H1 (cell line): Measurements from ENCODE around the gene HNF4A. TPM values are rescaled to one million over a fixed set of nuclear protein-coding genes. Genes with fewer than 3 reads are reported as not detected.

Experiments
- CTCF ChIA-PET: fragments of 300-600 bp; sonication (Branson Sonifier 250); formaldehyde crosslinking; loops from one replicate; lab custom pipeline; 2021; ENCODE audit not compliant: partially characterized antibody; lab: Charles Lee
- POLR2A ChIA-PET: fragments of 300-600 bp; sonication (Branson Sonifier 250); formaldehyde crosslinking; loops from one replicate; lab custom pipeline; 2021; ENCODE audit warnings: inconsistent platforms; ENCODE audit not compliant: partially characterized antibody; lab: Charles Lee
- DNase-seq, 2 experiments: peaks; one replicate each; pipeline versions ENCODE4 v3.0.0 to v3.0.0-alpha.2; 2010 to 2022; ENCODE audit warnings: low spot score in 2 of 2, low read depth in 1 of 2, mixed read lengths in 1 of 2
- FAIRE-seq: peaks from 2 replicates; lab custom pipeline; 2011; peaks lifted over from hg19 to GRCh38; lab: Jason Lieb, UNC
- H2AFZ ChIP-seq: 2 replicates; pipeline ENCODE4 v1.8.1; 2012; ENCODE audit warnings: low read length, inconsistent platforms
- H2AK5ac ChIP-seq: 2 replicates; pipeline ENCODE4 v1.6.1; 2013; ENCODE audit warnings: low read depth, low read length
- H2BK120ac ChIP-seq: replicated peaks from 2 replicates; pipeline ENCODE3; 2013; ENCODE audit warnings: low read depth, low read length, inconsistent platforms
- H2BK12ac ChIP-seq: 2 replicates; pipeline ENCODE4 v1.6.1; 2013; ENCODE audit warnings: low read depth, low read length
- H2BK15ac ChIP-seq: 2 replicates; pipeline ENCODE4 v1.6.1; 2013; ENCODE audit warnings: low read length
- H2BK20ac ChIP-seq: 2 replicates; pipeline ENCODE4 v1.6.1; 2013; ENCODE audit warnings: low read length
- H2BK5ac ChIP-seq: 2 replicates; pipeline ENCODE4 v1.6.1; 2013; ENCODE audit warnings: low read depth, low read length
- H3K14ac ChIP-seq: 2 replicates; pipeline ENCODE4 v1.6.1; 2013; ENCODE audit warnings: inconsistent platforms; ENCODE audit not compliant: insufficient read length
- H3K18ac ChIP-seq: 2 replicates; pipeline ENCODE4 v1.6.1; 2013; ENCODE audit warnings: low read length; ENCODE audit errors: extremely low read depth
- H3K23ac ChIP-seq: 2 replicates; pipeline ENCODE4 v1.6.1; 2013; ENCODE audit warnings: inconsistent platforms; ENCODE audit not compliant: insufficient read length
- H3K23me2 ChIP-seq: 2 replicates; pipeline ENCODE4 v1.6.1; 2013; ENCODE audit warnings: low read depth, low read length
- H3K27ac ChIP-seq: 2 replicates; pipeline ENCODE4 v1.6.1; 2011; ENCODE audit warnings: low read depth, low read length, inconsistent platforms
- H3K27me3 ChIP-seq, 4 experiments: replicated peaks in 1 of 4; 1 replicate in 1 of 4; 2 replicates in 3 of 4; pipeline versions ENCODE4 v1.6.1 to v1.8.1; 2011 to 2013; ENCODE audit warnings: low read length in 3 of 4, mild to moderate bottlenecking in 3 of 4, inconsistent platforms in 2 of 4, mixed read lengths in 2 of 4, moderate library complexity in 1 of 4; ENCODE audit not compliant: control insufficient read depth in 3 of 4, insufficient read depth in 3 of 4; ENCODE audit errors: extremely low read depth in 1 of 4
- H3K36me3 ChIP-seq, 4 experiments: 2 replicates each; pipeline versions ENCODE4 v1.6.1 to v1.8.1; 2011 to 2013; ENCODE audit warnings: mild to moderate bottlenecking in 4 of 4, low read length in 3 of 4, moderate library complexity in 2 of 4, control low read depth in 1 of 4, inconsistent platforms in 1 of 4; ENCODE audit not compliant: insufficient read depth in 4 of 4, control insufficient read depth in 2 of 4
- H3K4ac ChIP-seq: replicated peaks from 2 replicates; pipeline ENCODE3; 2013; ENCODE audit warnings: low read length, low read depth, mixed read lengths, inconsistent platforms; ENCODE audit not compliant: insufficient read length
- H3K4me1 ChIP-seq, 4 experiments: replicated peaks in 1 of 4; 1 replicate in 1 of 4; 2 replicates in 3 of 4; pipeline versions ENCODE4 v1.6.1 to v1.8.1; 2011 to 2013; ENCODE audit warnings: low read length in 3 of 4, inconsistent platforms in 2 of 4, mixed read lengths in 1 of 4; ENCODE audit not compliant: insufficient read depth in 4 of 4, control insufficient read depth in 3 of 4
- H3K4me2 ChIP-seq, 2 experiments: 2 replicates each; pipeline versions ENCODE4 v1.6.1 to v1.8.1; 2011 to 2013; ENCODE audit warnings: low read depth in 2 of 2, low read length in 2 of 2, control low read depth in 1 of 2, inconsistent platforms in 1 of 2, mild to moderate bottlenecking in 1 of 2; ENCODE audit not compliant: insufficient read depth in 1 of 2
- H3K4me3 ChIP-seq, 4 experiments: fragments of 200-600, 300-600 bp in 1 of 4; sonication (generic), shearing (Covaris generic), sonication (Bioruptor Twin) in 1 of 4; 2 replicates each; pipeline versions ENCODE4 v1.5.1 to v1.8.1; 2011 to 2016; ENCODE audit warnings: low read length in 4 of 4, low read depth in 3 of 4, control low read depth in 2 of 4, inconsistent platforms in 2 of 4, mild to moderate bottlenecking in 2 of 4, mixed read lengths in 1 of 4, moderate library complexity in 1 of 4; ENCODE audit not compliant: insufficient read depth in 2 of 4; ENCODE audit errors: extremely low read depth in 1 of 4
- H3K56ac ChIP-seq: replicated peaks from 2 replicates; pipeline ENCODE3; 2013; ENCODE audit warnings: low read depth, mild to moderate bottlenecking, mixed read lengths, low read length, inconsistent platforms; ENCODE audit not compliant: insufficient read length
- H3K79me1 ChIP-seq: 2 replicates; pipeline ENCODE4 v1.6.1; 2013; ENCODE audit warnings: low read depth, low read length, control low read depth
- H3K79me2 ChIP-seq, 2 experiments: 2 replicates each; pipeline versions ENCODE4 v1.6.1 to v1.8.1; 2012 to 2013; ENCODE audit warnings: low read length in 2 of 2, mild to moderate bottlenecking in 2 of 2, inconsistent platforms in 1 of 2; ENCODE audit not compliant: insufficient read depth in 2 of 2, control insufficient read depth in 1 of 2
- H3K9ac ChIP-seq, 4 experiments: replicated peaks in 1 of 4; 1 replicate in 1 of 4; 2 replicates in 3 of 4; pipeline versions ENCODE4 v1.6.1 to v1.8.1; 2011 to 2013; ENCODE audit warnings: low read depth in 3 of 4, low read length in 3 of 4, control low read depth in 2 of 4, mild to moderate bottlenecking in 2 of 4, moderate library complexity in 2 of 4, inconsistent platforms in 1 of 4; ENCODE audit errors: extremely low read depth in 1 of 4
- H3K9me3 ChIP-seq, 2 experiments: 2 replicates each; pipeline versions ENCODE4 v1.6.1 to v1.8.1; 2012 to 2013; ENCODE audit warnings: mild to moderate bottlenecking in 2 of 2, moderate library complexity in 2 of 2, control low read depth in 1 of 2, inconsistent platforms in 1 of 2, low read depth in 1 of 2, low read length in 1 of 2, mixed read lengths in 1 of 2; ENCODE audit not compliant: insufficient read depth in 2 of 2
- H4K20me1 ChIP-seq, 2 experiments: replicated peaks in 1 of 2; 2 replicates each; pipeline versions ENCODE3 to v1.8.1; 2011 to 2013; ENCODE audit warnings: inconsistent platforms in 2 of 2, low read length in 2 of 2, mild to moderate bottlenecking in 1 of 2; ENCODE audit not compliant: insufficient read depth in 2 of 2, control insufficient read depth in 1 of 2
- H4K5ac ChIP-seq: 2 replicates; pipeline ENCODE4 v1.6.1; 2013; ENCODE audit warnings: low read length, low read depth, mixed read lengths, inconsistent platforms; ENCODE audit not compliant: insufficient read length
- H4K8ac ChIP-seq: 2 replicates; pipeline ENCODE4 v1.8.0; 2013; ENCODE audit warnings: mild to moderate bottlenecking, moderate library complexity, low read length, inconsistent platforms; ENCODE audit not compliant: insufficient read depth; ENCODE audit errors: extremely low read depth
- H4K91ac ChIP-seq: replicated peaks from 2 replicates; pipeline ENCODE3; 2013; ENCODE audit warnings: low read length, mixed read lengths, inconsistent platforms; ENCODE audit not compliant: insufficient read length
- ASH2L ChIP-seq: fragments of 200-600, 300-600 bp; sonication (generic); IDR thresholded peaks from one replicate; pipeline ENCODE4 v1.7.1; 2017; ENCODE audit warnings: low read length
- CEBPB ChIP-seq: IDR thresholded peaks from 2 replicates; pipeline ENCODE4 v1.6.1; 2012; ENCODE audit warnings: low read depth, low read length
- CHD2 ChIP-seq: IDR thresholded peaks from 2 replicates; pipeline ENCODE4 v1.6.1; 2012; ENCODE audit warnings: low read length, improper control_type of control experiment
- EGR1 ChIP-seq: IDR thresholded peaks from 2 replicates; pipeline ENCODE4 v1.6.1; 2011; ENCODE audit warnings: low read depth, low read length, borderline replicate concordance
- EP300 ChIP-seq, 2 experiments: IDR thresholded peaks; 1 replicate in 1 of 2; 2 replicates in 1 of 2; pipeline ENCODE4 v1.6.1; 2011 to 2012; ENCODE audit warnings: low read depth in 2 of 2, low read length in 2 of 2, mild to moderate bottlenecking in 2 of 2, borderline replicate concordance in 1 of 2, inconsistent platforms in 1 of 2, moderate library complexity in 1 of 2
- JUN ChIP-seq: IDR thresholded peaks from 2 replicates; pipeline ENCODE4 v1.6.1; 2011; ENCODE audit warnings: low read depth, mild to moderate bottlenecking, improper control_type of control experiment, low read length
- KDM4A ChIP-seq: IDR thresholded peaks from one replicate; pipeline ENCODE4 v1.7.1; 2012; ENCODE audit warnings: low read depth, mild to moderate bottlenecking, moderate library complexity, low read length, inconsistent platforms; ENCODE audit not compliant: severe bottlenecking
- KDM5A ChIP-seq: fragments of 200-600 bp; IDR thresholded peaks from 2 replicates; pipeline ENCODE4 v1.7.1; 2012; ENCODE audit warnings: mild to moderate bottlenecking, low read length, inconsistent platforms, mixed read lengths
- MAX ChIP-seq: IDR thresholded peaks from 2 replicates; pipeline ENCODE4 v1.6.1; 2012; ENCODE audit warnings: inconsistent platforms
- RFX5 ChIP-seq: IDR thresholded peaks from 2 replicates; pipeline ENCODE4 v1.6.1; 2011; ENCODE audit warnings: low read depth, low read length, improper control_type of control experiment, borderline replicate concordance
- SP2 ChIP-seq: IDR thresholded peaks from 2 replicates; pipeline ENCODE4 v1.6.1; 2012; ENCODE audit warnings: mild to moderate bottlenecking, low read length, inconsistent platforms
- TAF1 ChIP-seq: IDR thresholded peaks from 2 replicates; pipeline ENCODE4 v1.6.1; 2011; ENCODE audit warnings: mild to moderate bottlenecking, low read depth, low read length
- TAF7 ChIP-seq: optimal IDR thresholded peaks from 2 replicates; pipeline ENCODE3; 2011; ENCODE audit warnings: low read depth, mild to moderate bottlenecking, inconsistent platforms, low read length, moderate library complexity, borderline replicate concordance
- WGBS, 2 experiments: shearing (Covaris generic) in 1 of 2; methylation state at CpG; one replicate each; pipeline versions ENCODE4 v1.1.6 to v1.1.7; 2013 to 2015; ENCODE audit warnings: low lambda C conversion rate in 2 of 2, mixed read lengths in 2 of 2, inconsistent platforms in 1 of 2, low coverage in 1 of 2, missing lambda C conversion rate in 1 of 2; ENCODE audit not compliant: insufficient replicate concordance in 2 of 2, insufficient coverage in 1 of 2, insufficient read length in 1 of 2; ENCODE audit errors: extremely low coverage in 1 of 2, missing lambda C conversion rate in 1 of 2; 5-methylcytosine and 5-hydroxymethylcytosine counted together
- polyA plus RNA-seq, 7 experiments: library from polyadenylated mRNA; depleted of rRNA in 3 of 7; stranded (reverse) in 5 of 7; unstranded in 2 of 7; fragments of >200 nt in 5 of 7; fragments of 200-250 nt in 2 of 7; gene quantifications; 1 replicate in 5 of 7; 2 replicates in 1 of 7; 4 replicates in 1 of 7; pipeline versions ENCODE4 v1.2.1 to v1.2.3, GENCODE V29; 2011 to 2013; ENCODE audit warnings: missing spikeins in 2 of 7, mixed read lengths in 2 of 7
- total RNA-seq: library from RNA; stranded (reverse); fragmentation: NEBNext Ultra II Directional; extraction: Animal tissue kit (Norgen Biotek cat#: 25700); gene quantifications from 2 replicates; pipeline ENCODE4 v1.2.1, GENCODE V29; 2021
- TF ChIP-seq, protein P1 (sequence below): IDR thresholded peaks from 2 replicates; pipeline ENCODE4 v1.6.1; 2011; ENCODE audit warnings: low read depth, mild to moderate bottlenecking, low read length; ENCODE audit not compliant: insufficient read depth

HNF4A gene
- total and polyA plus RNA-seq, 2 of the 8 experiments (the other 6 are each of a cell fraction or from before 2014, with no cell fraction given), result 0.03 TPM; not detected in 1

- ChIA-PET CTCF (interaction anchor here (0.5 to 2.7 kb wide), 4 partner anchors 21 to 47 kb away, joined by 3 to 12 read pairs (median 8); no protein-coding TSS in a partner anchor), POLR2A (interaction anchor here (0.8 kb wide), 1 partner anchor 11 kb away, joined by 3 read pairs; no protein-coding TSS in a partner anchor)
- no peak overlapping the region for H2AK5ac ChIP-seq
- H2BK120ac ChIP-seq, result no peak overlapping the region
- no peak overlapping the region for H2BK15ac ChIP-seq
- H3K79me1 ChIP-seq, result no peaks in the 10 kb centered on the region
- no peaks in the 10 kb centered on the region for H3K9me3 ChIP-seq
- H3K79me2 ChIP-seq, result no peaks in the 10 kb centered on the region
- no peak overlapping the region for H3K27ac ChIP-seq
- H3K4me3 ChIP-seq, result no peak overlapping the region
- H4K91ac ChIP-seq, result no peak overlapping the region
- no peak overlapping the region for H3K9ac ChIP-seq
- no peak overlapping the region for H3K23ac ChIP-seq
- no peak overlapping the region for H4K8ac ChIP-seq
- WGBS, 2 experiments, result 61% methylated on average over 2 of the region's 2 CpGs; no CpG with 5 or more reads in 1 of the 2 experiments
- H2AFZ ChIP-seq, result no peak overlapping the region
- DNase-seq, result no peak
- H3K23me2 ChIP-seq, result no peaks in the 10 kb centered on the region
- no peak overlapping the region for H2BK5ac ChIP-seq
- H3K36me3 ChIP-seq, result no peaks in the 10 kb centered on the region
- H3K4ac ChIP-seq, result no peak overlapping the region
- H3K4me2 ChIP-seq, result no peak overlapping the region
- no peaks in the 10 kb centered on the region for H4K20me1 ChIP-seq
- no peak overlapping the region for H3K14ac ChIP-seq
- no peak overlapping the region for H3K56ac ChIP-seq
- H3K4me1 ChIP-seq, result no peaks in the 10 kb centered on the region; a peak in 1 of 7 replicates
- no peak overlapping the region for H4K5ac ChIP-seq
- no peak overlapping the region for H3K18ac ChIP-seq
- H2BK20ac ChIP-seq, result no peak overlapping the region
- no peaks in the 10 kb centered on the region for H3K27me3 ChIP-seq
- FAIRE-seq, result no peak
- no peak overlapping the region for H2BK12ac ChIP-seq
- TF ChIP-seq ASH2L (no peak), CHD2 (no peak), TAF7 (no peak), EP300 (IDR thresholded peaks at IDR 0.05; ENCODE audit: borderline replicate concordance in 1 of 2, low read depth in 2 of 2, low read length in 2 of 2) (no peak), RFX5 (no peak), KDM5A (no peak), JUN (no peak), EGR1 (no peak), KDM4A (no peak), CEBPB (no peak), MAX (no peak), TAF1 (no peak), SP2 (no peak)
- TF ChIP-seq, protein P1, sequence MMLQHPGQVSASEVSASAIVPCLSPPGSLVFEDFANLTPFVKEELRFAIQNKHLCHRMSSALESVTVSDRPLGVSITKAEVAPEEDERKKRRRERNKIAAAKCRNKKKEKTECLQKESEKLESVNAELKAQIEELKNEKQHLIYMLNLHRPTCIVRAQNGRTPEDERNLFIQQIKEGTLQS, result no peak
Observed at GRCh38 chr20:44410583-44411019, 55.1 kb downstream of the HNF4A start.
